Effector CD8-positive, alpha-beta T cell (primary cell): ENCODE data around the gene SLF2.
"Not testable (repeated sequence)": the region's sequence is repeated elsewhere in the genome, so short reads cannot be mapped to it uniquely, and the experiment has no call there.

Source experiments
- DNase-seq: peaks from one replicate; lab custom pipeline; 2025; lab: John Stamatoyannopoulos, UW

SLF2 gene

GRCh38 chr10:100878291-100878910 is 34.4 kb upstream of the SLF2 start:
- DNase-seq, result no peak

DNA sequence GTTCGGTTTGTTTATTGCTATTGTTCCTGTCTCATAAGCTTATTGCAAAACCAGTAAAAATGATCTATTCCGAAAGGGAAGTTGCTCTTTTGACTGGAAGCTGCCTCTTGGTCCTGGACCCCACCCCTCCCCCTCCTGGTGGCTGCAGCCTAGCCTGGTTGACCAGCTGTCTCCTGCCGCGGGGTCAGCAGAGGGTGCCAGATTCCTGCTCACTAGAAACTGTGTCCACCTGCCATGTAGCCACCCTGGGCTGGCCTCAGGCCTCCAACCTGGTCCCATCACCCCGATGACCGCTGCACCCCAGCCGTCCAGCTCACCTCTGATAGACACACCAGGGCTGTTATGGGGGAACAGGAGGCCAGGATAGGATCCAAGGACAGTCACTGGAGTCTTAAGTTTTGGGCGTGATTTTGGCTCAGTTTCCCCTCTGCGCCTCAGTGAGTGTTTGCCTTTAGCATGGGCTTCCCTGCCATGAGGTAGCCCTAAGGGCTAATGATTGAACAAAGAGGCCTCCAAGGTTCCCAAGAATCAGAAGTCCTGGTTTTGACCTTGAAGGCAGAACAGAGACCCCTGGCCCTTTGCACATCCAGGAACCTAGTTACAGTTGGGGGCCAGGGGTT is 32.9 kb upstream of the SLF2 start:
- DNase-seq, result no peak

- DNase-seq, result no peak
These were observed 31.1 kb upstream of the SLF2 start for GRCh38 chr10:100881556-100882213.

GRCh38 chr10:100882252-100882651 is 30.5 kb upstream of the SLF2 start:
- no peak for DNase-seq

- no peak for DNase-seq
These were observed 30.0 kb upstream of the SLF2 start for GRCh38 chr10:100882671-100883311.

GRCh38 chr10:100883312-100883821 is 29.4 kb upstream of the SLF2 start:
- DNase-seq, result no peak

DNA sequence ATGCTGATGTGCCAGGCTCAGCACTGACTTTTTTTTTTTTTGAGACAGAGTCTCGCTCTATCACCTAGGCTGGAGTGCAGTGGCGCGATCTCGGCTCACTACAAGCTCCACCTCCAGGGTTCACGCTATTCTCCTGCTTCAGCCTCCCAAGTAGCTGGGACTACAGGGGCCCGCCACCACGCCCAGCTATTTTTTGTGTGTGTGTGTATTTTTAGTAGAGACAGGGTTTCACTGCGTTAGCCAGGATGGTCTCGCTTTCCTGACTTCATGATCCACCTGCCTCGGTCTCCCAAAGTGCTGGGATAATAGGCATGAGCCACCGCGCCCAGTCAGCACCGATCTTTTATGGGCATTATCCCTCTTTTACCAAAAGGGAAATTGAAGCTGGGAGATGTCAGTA is 27.2 kb upstream of the SLF2 start:
- DNase-seq, result not testable (repeated sequence)

DNA sequence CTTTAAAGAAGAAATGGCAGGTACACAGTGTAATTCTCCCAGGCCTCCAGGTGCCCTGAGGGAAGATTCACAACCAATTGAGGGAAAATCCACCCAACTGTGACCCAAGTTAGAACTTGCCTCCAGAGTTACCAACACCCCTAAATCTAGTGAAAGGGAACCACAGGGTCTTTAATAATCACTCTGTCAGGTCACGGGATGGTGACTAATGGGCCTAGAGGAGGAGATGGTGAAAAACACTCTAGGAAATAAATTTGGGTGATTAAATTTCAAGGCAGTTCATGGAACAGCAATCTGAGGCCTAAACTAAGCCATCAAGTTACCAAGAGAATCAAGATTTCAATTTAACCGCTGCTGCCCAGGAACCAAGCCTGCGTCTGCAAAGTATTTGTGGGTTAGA is 26.7 kb upstream of the SLF2 start:
- DNase-seq, result no peak

GRCh38 chr10:100886521-100886920 is 26.2 kb upstream of the SLF2 start:
- no peak for DNase-seq

DNA sequence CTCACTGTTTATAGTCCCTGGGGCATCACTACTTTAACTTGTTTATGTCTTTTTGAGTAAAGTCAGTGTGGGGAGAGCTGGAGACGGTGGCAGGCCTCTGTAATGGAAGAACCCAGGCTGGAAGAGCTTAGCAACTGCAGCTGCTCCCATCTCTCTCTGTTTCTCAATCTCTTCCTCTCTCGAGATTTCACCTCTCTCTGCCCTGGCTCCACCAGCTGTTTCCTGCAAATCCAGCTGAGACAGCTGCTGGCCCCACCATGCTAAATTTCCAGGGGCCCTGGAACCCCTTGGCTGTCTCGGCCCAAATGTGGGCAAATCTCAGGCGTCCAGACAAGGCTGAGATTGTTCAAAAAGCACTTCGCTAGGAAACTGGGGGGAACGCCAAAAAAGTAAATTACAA is 25.8 kb upstream of the SLF2 start:
- no peak for DNase-seq

- DNase-seq, result no peak
These were observed 24.9 kb upstream of the SLF2 start for GRCh38 chr10:100887761-100888296.

DNA sequence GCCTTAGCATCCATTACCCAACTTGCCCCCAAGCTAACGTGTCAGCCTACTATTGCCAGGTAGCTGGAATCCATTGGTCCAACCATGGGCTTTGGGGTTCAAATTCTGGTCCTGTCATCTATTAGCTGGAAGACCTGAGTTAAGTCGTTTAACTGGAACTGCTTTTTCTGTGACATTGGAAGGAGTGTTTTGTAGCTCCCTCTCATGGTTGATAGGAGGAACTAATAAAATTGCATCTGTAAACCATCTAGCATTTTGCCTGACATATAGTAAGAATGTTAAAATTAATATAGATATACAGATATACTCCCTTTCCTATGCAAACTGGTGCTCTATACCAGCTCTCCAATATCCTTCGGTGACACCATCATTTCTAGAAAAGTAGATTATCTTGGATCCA is 23.8 kb upstream of the SLF2 start:
- DNase-seq, result no peak

DNA sequence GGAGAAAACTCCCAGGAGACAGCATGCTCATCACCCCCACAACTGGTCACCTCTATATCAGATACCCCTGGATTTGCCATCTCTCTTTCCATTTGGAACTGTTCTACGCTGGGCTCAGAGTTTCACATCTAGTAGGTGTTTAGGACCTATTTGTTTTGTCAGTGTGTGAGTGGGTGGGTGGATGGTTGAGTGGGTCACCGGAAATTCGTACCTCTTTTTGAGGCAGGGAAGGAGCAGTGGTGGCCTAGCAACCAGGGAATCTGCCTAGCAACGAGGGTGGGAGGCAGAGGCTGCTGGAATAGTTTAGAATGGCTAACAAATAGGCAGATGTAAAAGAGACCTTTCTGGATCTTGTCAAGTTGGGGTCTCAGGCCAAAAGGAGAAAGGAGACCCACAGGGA is 23.2 kb upstream of the SLF2 start:
- DNase-seq, result no peak

GRCh38 chr10:100890141-100890672 is 22.6 kb upstream of the SLF2 start:
- no peak for DNase-seq

GRCh38 chr10:100890673-100891317 is 22.0 kb upstream of the SLF2 start:
- no peak for DNase-seq

- DNase-seq, result no peak
These were observed 18.7 kb upstream of the SLF2 start for GRCh38 chr10:100894033-100894432.

- no peak for DNase-seq
These were observed 18.0 kb upstream of the SLF2 start for GRCh38 chr10:100894589-100895294.

DNA sequence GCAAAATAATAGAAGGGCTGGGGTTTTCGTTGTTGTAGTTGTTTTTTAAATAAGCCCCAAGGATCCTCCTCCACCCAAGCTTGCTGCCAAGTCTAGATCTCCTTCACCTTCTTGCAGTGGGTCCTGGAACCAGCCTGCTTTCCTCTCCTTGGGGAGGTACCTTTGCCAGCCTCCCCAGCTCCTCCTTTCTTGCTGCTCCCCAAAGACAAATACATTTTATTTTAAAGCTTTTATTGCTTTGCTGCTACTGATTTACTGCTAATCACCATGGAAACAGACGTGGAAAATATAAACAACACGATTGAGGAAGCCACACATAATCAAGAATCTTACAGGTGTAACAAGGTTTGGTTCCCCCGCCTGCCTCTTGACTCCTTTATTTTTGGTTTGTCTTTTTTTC is 17.4 kb upstream of the SLF2 start:
- no peak for DNase-seq

DNA sequence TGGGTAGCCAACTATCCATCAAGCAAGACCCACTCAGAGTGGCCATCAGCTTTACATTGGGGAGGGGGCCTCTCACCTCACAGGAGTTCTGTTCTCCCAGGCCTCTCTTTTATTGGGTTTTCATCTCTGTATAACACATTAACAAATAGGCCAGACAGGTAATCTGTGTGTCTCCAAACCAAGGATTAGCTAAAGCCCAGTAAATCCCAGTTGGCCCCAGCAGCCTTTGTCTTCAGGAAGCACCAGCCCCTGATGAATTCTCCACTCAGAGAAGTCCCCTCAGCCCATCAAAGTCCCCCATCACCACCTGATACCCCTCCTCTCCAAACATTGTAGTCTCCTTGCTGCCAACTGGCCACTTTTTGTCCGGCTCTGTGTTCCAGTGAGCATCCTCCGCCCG is 16.9 kb upstream of the SLF2 start:
- no peak for DNase-seq

GRCh38 chr10:100896876-100897461 is 15.8 kb upstream of the SLF2 start:
- no peak for DNase-seq

DNA sequence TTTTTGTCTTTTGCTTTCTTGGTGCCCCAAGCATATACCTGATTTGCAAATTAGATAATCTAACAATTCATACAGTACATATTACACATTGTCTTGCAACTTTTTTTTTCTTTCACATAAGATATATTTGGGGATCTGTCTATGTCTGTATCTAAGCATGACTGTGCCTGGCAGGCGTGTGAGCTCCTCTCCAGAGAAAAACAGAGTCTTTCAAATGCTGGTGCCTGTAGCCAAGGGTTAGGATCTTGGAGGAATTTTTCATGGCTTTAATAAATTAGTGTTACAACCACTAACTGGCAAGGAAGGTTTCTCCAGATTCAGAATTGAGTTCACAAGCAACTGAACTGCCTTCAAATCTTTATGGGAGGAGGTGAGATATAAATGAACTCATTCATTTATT is 14.8 kb upstream of the SLF2 start:
- no peak for DNase-seq
